AG09319 (cell line): ENCODE results near the gene TOMM40.

ENCODE experiments used
- DNase-seq: peaks from one replicate; pipeline ENCODE4 v3.0.0-alpha.2; 2010; ENCODE audit warnings: low read depth; ENCODE audit errors: extremely low read depth
- CTCF ChIP-seq: IDR thresholded peaks from 2 replicates; pipeline ENCODE4 v1.5.1; 2011; ENCODE audit warnings: low read depth, mild to moderate bottlenecking, inconsistent platforms, low read length, moderate library complexity

The TOMM40 gene

DNA sequence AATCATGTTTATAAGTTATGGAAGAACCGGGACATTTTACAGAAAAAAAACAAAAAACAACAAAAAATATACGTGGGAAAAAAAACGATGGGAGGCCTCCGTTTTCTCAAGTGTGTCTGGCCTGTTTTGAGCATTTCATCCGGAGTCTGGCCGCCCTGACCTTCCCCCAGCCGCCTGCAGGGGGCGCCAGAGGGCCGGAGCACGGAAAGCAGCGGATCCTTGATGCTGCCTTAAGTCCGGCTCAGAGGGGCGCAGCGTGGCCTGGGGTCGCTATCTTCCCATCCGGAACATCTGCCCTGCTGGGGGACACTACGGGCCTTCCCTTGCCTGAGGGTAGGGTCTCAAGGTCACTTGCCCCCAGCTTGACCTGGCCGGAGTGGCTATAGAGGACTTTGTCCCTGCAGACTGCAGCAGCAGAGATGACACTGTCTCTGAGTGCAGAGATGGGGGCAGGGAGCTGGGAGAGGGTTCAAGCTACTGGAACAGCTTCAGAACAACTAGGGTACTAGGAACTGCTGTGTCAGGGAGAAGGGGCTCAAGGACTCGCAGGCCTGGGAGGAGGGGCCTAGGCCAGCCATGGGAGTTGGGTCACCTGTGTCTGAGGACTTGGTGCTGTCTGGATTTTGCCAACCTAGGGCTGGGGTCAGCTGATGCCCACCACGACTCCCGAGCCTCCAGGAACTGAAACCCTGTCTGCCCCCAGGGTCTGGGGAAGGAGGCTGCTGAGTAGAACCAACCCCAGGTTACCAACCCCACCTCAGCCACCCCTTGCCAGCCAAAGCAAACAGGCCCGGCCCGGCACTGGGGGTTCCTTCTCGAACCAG, 12.8 kb downstream of the TOMM40 start:
- peak; percentile 97 for TF ChIP-seq CTCF
- no peak for DNase-seq

GRCh38 chr19:44904426-44904994, 13.5 kb downstream of the TOMM40 start:
- DNase-seq = no peak
- no peak; the same call in 1 of the 2 replicates for TF ChIP-seq CTCF

DNA sequence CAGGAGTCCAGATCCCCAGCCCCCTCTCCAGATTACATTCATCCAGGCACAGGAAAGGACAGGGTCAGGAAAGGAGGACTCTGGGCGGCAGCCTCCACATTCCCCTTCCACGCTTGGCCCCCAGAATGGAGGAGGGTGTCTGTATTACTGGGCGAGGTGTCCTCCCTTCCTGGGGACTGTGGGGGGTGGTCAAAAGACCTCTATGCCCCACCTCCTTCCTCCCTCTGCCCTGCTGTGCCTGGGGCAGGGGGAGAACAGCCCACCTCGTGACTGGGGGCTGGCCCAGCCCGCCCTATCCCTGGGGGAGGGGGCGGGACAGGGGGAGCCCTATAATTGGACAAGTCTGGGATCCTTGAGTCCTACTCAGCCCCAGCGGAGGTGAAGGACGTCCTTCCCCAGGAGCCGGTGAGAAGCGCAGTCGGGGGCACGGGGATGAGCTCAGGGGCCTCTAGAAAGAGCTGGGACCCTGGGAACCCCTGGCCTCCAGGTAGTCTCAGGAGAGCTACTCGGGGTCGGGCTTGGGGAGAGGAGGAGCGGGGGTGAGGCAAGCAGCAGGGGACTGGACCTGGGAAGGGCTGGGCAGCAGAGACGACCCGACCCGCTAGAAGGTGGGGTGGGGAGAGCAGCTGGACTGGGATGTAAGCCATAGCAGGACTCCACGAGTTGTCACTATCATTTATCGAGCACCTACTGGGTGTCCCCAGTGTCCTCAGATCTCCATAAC, 14.5 kb downstream of the TOMM40 start, which contains the start of gene APOE:
Gene APOE, plus strand, starts transcription at position 360 of the 724 bp plus-strand sequence. CDS start 829 bp downstream, outside the sequence.
- no peak for TF ChIP-seq CTCF
- no peak for DNase-seq

DNA sequence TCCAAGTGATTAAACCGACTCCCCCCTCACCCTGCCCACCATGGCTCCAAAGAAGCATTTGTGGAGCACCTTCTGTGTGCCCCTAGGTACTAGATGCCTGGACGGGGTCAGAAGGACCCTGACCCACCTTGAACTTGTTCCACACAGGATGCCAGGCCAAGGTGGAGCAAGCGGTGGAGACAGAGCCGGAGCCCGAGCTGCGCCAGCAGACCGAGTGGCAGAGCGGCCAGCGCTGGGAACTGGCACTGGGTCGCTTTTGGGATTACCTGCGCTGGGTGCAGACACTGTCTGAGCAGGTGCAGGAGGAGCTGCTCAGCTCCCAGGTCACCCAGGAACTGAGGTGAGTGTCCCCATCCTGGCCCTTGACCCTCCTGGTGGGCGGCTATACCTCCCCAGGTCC, 16.6 kb downstream of the TOMM40 start:
- DNase-seq = no peak
- no peak for TF ChIP-seq CTCF

- TF ChIP-seq CTCF = no peak
- no peak for DNase-seq
Observed at GRCh38 chr19:44908074-44908835, 17.2 kb downstream of the TOMM40 start.

- no peak for DNase-seq
- TF ChIP-seq CTCF = no peak
Observed at GRCh38 chr19:44908836-44909261, 17.8 kb downstream of the TOMM40 start.
